HCT116 (cell line): ENCODE measurements around the gene TCFL5. TPM values are rescaled to one million over a fixed set of nuclear protein-coding genes. Genes with fewer than 3 reads are reported as not detected.
A peak's percentile ranks its signal among the peaks of the same experiment; 100 is the strongest.

Experiments used
- ATAC-seq: fragments of 200-7000 bp; cut with Tn5 transposase; 2 replicates; pipeline ENCODE4 v1.9.1; 2020; ENCODE audit warnings: mild to moderate bottlenecking, moderate library complexity
- BruUV-seq: library from RNA; stranded (reverse); fragments of 400-500 nt; replicated peaks from 2 replicates; lab custom pipeline; 2021; lab: Mats Ljungman, UMichigan
- CTCF ChIA-PET: fragments of 300-600 bp; sonication (Branson Sonifier 250); formaldehyde crosslinking; loops from one replicate; lab custom pipeline; 2021; ENCODE audit warnings: antibody characterized with exemption; lab: Charles Lee
- POLR2A ChIA-PET: fragments of 300-600, 350-600 bp; sonication (Branson Sonifier 250); formaldehyde crosslinking; loops from one replicate; lab custom pipeline; 2021; ENCODE audit warnings: antibody characterized with exemption; lab: Charles Lee
- RAD21 ChIA-PET, 2 experiments: fragments of 300-600 bp; sonication (Branson Sonifier 250); formaldehyde crosslinking; loops; one replicate each; lab custom pipeline; 2023; ENCODE audit warnings: low total read pairs in 2 of 2; ENCODE audit not compliant: uncharacterized antibody in 2 of 2, unreplicated experiment in 2 of 2, low non-redundant PET in 1 of 2; lab: Charles Lee
- DNase-seq: peaks from one replicate; pipeline ENCODE4 v3.0.0-alpha.2; 2010; ENCODE audit warnings: low read depth, low spot score
- H2AFZ ChIP-seq: fragments of 200-600 bp; shearing (Covaris generic), sonication (generic); 2 replicates; pipeline ENCODE4 v1.6.1; 2017; ENCODE audit warnings: low read depth, mixed run types, mixed read lengths, antibody characterized with exemption, low read length; ENCODE audit not compliant: poor library complexity, severe bottlenecking
- H3K27ac ChIP-seq: 2 replicates; pipeline ENCODE4 v1.5.1; 2012; ENCODE audit warnings: low read depth, low read length
- H3K27me3 ChIP-seq: fragments of 200-600 bp; sonication (generic); 2 replicates; pipeline ENCODE4 v1.6.1; 2016; ENCODE audit warnings: mixed run types, low read length, mixed read lengths; ENCODE audit not compliant: insufficient read depth
- H3K36me3 ChIP-seq, 2 experiments: fragments of 200-500 bp in 1 of 2; fragments of 200-600 bp in 1 of 2; sonication (Bioruptor generic) in 1 of 2; sonication (generic) in 1 of 2; 2 replicates each; pipeline versions ENCODE4 v1.5.1 to v1.6.1; 2014 to 2016; ENCODE audit warnings: low read length in 2 of 2, inconsistent platforms in 1 of 2, mixed read lengths in 1 of 2, mixed run types in 1 of 2; ENCODE audit not compliant: insufficient read depth in 2 of 2, control insufficient read depth in 1 of 2
- H3K4me1 ChIP-seq, 2 experiments: fragments of 200-600 bp in 1 of 2; sonication (generic) in 1 of 2; 2 replicates each; pipeline versions ENCODE4 v1.5.1 to v1.6.1; 2012 to 2017; ENCODE audit warnings: low read length in 2 of 2, inconsistent platforms in 1 of 2, mild to moderate bottlenecking in 1 of 2, mixed read lengths in 1 of 2, mixed run types in 1 of 2, moderate library complexity in 1 of 2; ENCODE audit not compliant: insufficient read depth in 2 of 2, control insufficient read depth in 1 of 2
- H3K4me2 ChIP-seq: fragments of 200-600 bp; sonication (generic); 2 replicates; pipeline ENCODE4 v1.6.1; 2017; ENCODE audit warnings: mixed run types, low read length, mixed read lengths
- H3K4me3 ChIP-seq, 2 experiments: fragments of 200-600 bp in 1 of 2; sonication (generic) in 1 of 2; replicated peaks in 1 of 2; 2 replicates each; pipeline ENCODE4 v1.5.1; 2011 to 2016; ENCODE audit warnings: low read length in 2 of 2, control low read depth in 1 of 2, low read depth in 1 of 2, mild to moderate bottlenecking in 1 of 2, mixed read lengths in 1 of 2, mixed run types in 1 of 2
- H3K79me2 ChIP-seq: fragments of 200-600 bp; sonication (generic); 2 replicates; pipeline ENCODE4 v1.6.1; 2017; ENCODE audit warnings: mild to moderate bottlenecking, mixed run types, low read length, moderate library complexity, mixed read lengths; ENCODE audit not compliant: insufficient read depth
- H3K9ac ChIP-seq: fragments of 200-600 bp; sonication (generic); 2 replicates; pipeline ENCODE4 v1.6.1; 2016; ENCODE audit warnings: low read length, mixed read lengths
- H3K9me2 ChIP-seq: fragments of 200-600 bp; sonication (generic), shearing (Covaris generic); 2 replicates; pipeline ENCODE4 v1.6.1; 2017; ENCODE audit warnings: mixed run types, mild to moderate bottlenecking, moderate library complexity; ENCODE audit not compliant: insufficient read depth
- H3K9me3 ChIP-seq, 2 experiments: fragments of 200-500 bp in 1 of 2; fragments of 200-600 bp in 1 of 2; sonication (Bioruptor generic) in 1 of 2; sonication (generic) in 1 of 2; 2 replicates each; pipeline ENCODE4 v1.6.1; 2014 to 2017; ENCODE audit warnings: low read length in 2 of 2, mixed read lengths in 2 of 2, inconsistent platforms in 1 of 2, low read depth in 1 of 2, mild to moderate bottlenecking in 1 of 2, mixed run types in 1 of 2, moderate library complexity in 1 of 2; ENCODE audit not compliant: control insufficient read depth in 1 of 2, insufficient read depth in 1 of 2
- H4K20me1 ChIP-seq: fragments of 200-600 bp; sonication (generic), shearing (Covaris generic); 2 replicates; pipeline ENCODE4 v1.6.1; 2017; ENCODE audit warnings: mixed run types, mild to moderate bottlenecking, moderate library complexity; ENCODE audit not compliant: insufficient read depth
- ATF3 ChIP-seq: IDR thresholded peaks from 2 replicates; pipeline ENCODE4 v1.6.1; 2012
- CEBPB ChIP-seq: IDR thresholded peaks from 2 replicates; pipeline ENCODE4 v1.6.1; 2012; ENCODE audit warnings: low read depth
- EGR1 ChIP-seq: IDR thresholded peaks from 2 replicates; pipeline ENCODE4 v1.6.1; 2012; ENCODE audit warnings: low read depth
- ELF1 ChIP-seq: IDR thresholded peaks from 2 replicates; pipeline ENCODE4 v1.6.1; 2012; ENCODE audit warnings: low read depth, borderline replicate concordance
- FOSL1 ChIP-seq: IDR thresholded peaks from 2 replicates; pipeline ENCODE4 v1.6.1; 2012; ENCODE audit warnings: low read depth
- POLR2A ChIP-seq: IDR thresholded peaks from 2 replicates; pipeline ENCODE4 v1.7.0; 2011; ENCODE audit warnings: borderline replicate concordance; ENCODE audit not compliant: insufficient read depth, insufficient read length; ENCODE audit errors: extremely low read depth
- POLR2AphosphoS5 ChIP-seq: IDR thresholded peaks from 2 replicates; pipeline ENCODE4 v1.6.1; 2011; ENCODE audit warnings: mild to moderate bottlenecking, low read depth, low read length, moderate library complexity
- RAD21 ChIP-seq: IDR thresholded peaks from 2 replicates; pipeline ENCODE4 v1.6.1; 2012; ENCODE audit warnings: low read depth, mild to moderate bottlenecking
- YY1 ChIP-seq: IDR thresholded peaks from 2 replicates; pipeline ENCODE4 v1.6.1; 2011; ENCODE audit warnings: low read length, low read depth, moderate library complexity, mild to moderate bottlenecking; ENCODE audit not compliant: insufficient replicate concordance; ENCODE audit errors: extremely low read depth
- ZBTB33 ChIP-seq: IDR thresholded peaks from 2 replicates; pipeline ENCODE4 v1.6.1; 2011; ENCODE audit warnings: mild to moderate bottlenecking, low read length, moderate library complexity; ENCODE audit not compliant: insufficient replicate concordance; ENCODE audit errors: extremely low read depth
- ZFX ChIP-seq: fragments of 450-650 bp; IDR thresholded peaks from 2 replicates; pipeline ENCODE4 v1.6.1; 2017
- ZNF274 ChIP-seq: fragments of 200-500 bp; sonication (Bioruptor generic); IDR thresholded peaks from 2 replicates; pipeline ENCODE4 v1.6.1; 2014; ENCODE audit warnings: mild to moderate bottlenecking, low read depth, low read length, inconsistent platforms
- intact Hi-C: fragments of 100-400 bp; cut with micrococcal nuclease; formaldehyde crosslinking; loops from 2 replicates; pipeline ENCODE4 v1.10.0; 2022
- total RNA-seq: library from RNA; stranded (reverse); gene quantifications from one replicate; pipeline ENCODE4 v1.2.1, GENCODE V29; 2021; ENCODE audit not compliant: unreplicated experiment

Gene TCFL5
- total RNA-seq, 1 experiment from 2014 or later = 20.4 TPM

GRCh38 chr20:62856931-62857619 lies 4.5 kb downstream of the TCFL5 start:
- peaks cover 9% of the 10 kb centered on the region; the same call in 1 of the 2 replicates for H4K20me1 ChIP-seq
- ChIA-PET CTCF (interaction anchor here (1.0 kb wide), 1 partner anchor 10 kb away, joined by 4 read pairs; no protein-coding TSS in a partner anchor), RAD21 (no interaction called here), POLR2A (no interaction called here)
- no peak overlapping the region for H3K27ac ChIP-seq
- peaks cover 7 to 14% of the 10 kb centered on the region in 2 experiments; a peak in 3 of 4 replicates for H3K4me1 ChIP-seq
- H3K27me3 ChIP-seq = no peaks in the 10 kb centered on the region
- no peaks in the 10 kb centered on the region for H3K9me3 ChIP-seq
- TF ChIP-seq POLR2AphosphoS5 (0 out of 2 replicates have a peak, but pooled peaks have one; percentile 18), ATF3 (no peak)
- TF ChIP-seq, all 23 proteins: peak for 1
- H3K9ac ChIP-seq = no peak overlapping the region
- peaks cover 16 to 40% of the 10 kb centered on the region in 2 experiments; a peak in 3 of 4 replicates for H3K36me3 ChIP-seq
- no peak overlapping the region for H3K4me3 ChIP-seq
- intact Hi-C loops = no loop called here
- no peak overlapping the region for H2AFZ ChIP-seq
- peaks cover 34% of the 10 kb centered on the region for H3K79me2 ChIP-seq
- ATAC-seq (no peak), DNase-seq (no peak)
- H3K4me2 ChIP-seq = no peak overlapping the region
- no TSS peak for BruUV-seq
- no peaks in the 10 kb centered on the region for H3K9me2 ChIP-seq

GRCh38 chr20:62855120-62855519 lies 6.5 kb downstream of the TCFL5 start:
- ATAC-seq (no peak), DNase-seq (no peak)
- Histone ChIP-seq H3K9me3 (no peaks in the 10 kb centered on the region), H3K4me2 (no peak overlapping the region), H2AFZ (no peak overlapping the region), H3K4me1 (peaks cover 4 to 6% of the 10 kb centered on the region in 2 experiments; a peak in 3 of 4 replicates), H3K27ac (no peak overlapping the region), H3K36me3 (peaks cover 23 to 44% of the 10 kb centered on the region in 2 experiments; a peak in 3 of 4 replicates), H3K9ac (no peak overlapping the region), H4K20me1 (peaks cover 4% of the 10 kb centered on the region; the same call in 1 of the 2 replicates), H3K9me2 (no peaks in the 10 kb centered on the region), H3K79me2 (peaks cover 28% of the 10 kb centered on the region), H3K4me3 (no peak overlapping the region), H3K27me3 (no peaks in the 10 kb centered on the region)
- CTCF ChIA-PET = interaction anchor here (1.1 kb wide), 1 partner anchor 32 kb away, joined by 4 read pairs; no protein-coding TSS in a partner anchor
- intact Hi-C loops = no loop called here
- RAD21 ChIA-PET = no interaction called here
- POLR2A ChIA-PET = no interaction called here
- no peak for TF ChIP-seq RAD21
- TF ChIP-seq ZNF274 = no peak
- TF ChIP-seq FOSL1 = no peak
- TF ChIP-seq ZFX = no peak
- no peak for TF ChIP-seq EGR1
- no peak for TF ChIP-seq ATF3
- TF ChIP-seq ZBTB33 = no peak
- TF ChIP-seq CEBPB = no peak
- no peak for TF ChIP-seq POLR2A
- no peak for TF ChIP-seq POLR2AphosphoS5
- TF ChIP-seq ELF1 = no peak
- no peak for TF ChIP-seq YY1
- BruUV-seq = no TSS peak
